Endodermal cell (in vitro differentiated cells): ENCODE results near the gene GRK4. TPM values are rescaled to one million over a fixed set of nuclear protein-coding genes. Genes with fewer than 3 reads are reported as not detected.

Experiments
- DNase-seq: peaks from one replicate; pipeline ENCODE4 v3.0.0-alpha.2; 2017
- H3K27ac ChIP-seq: 2 replicates; pipeline ENCODE4 v1.5.1; 2013; ENCODE audit warnings: mild to moderate bottlenecking, low read depth, low read length, moderate library complexity
- H3K27me3 ChIP-seq: 2 replicates; pipeline ENCODE4 v1.6.1; 2013; ENCODE audit warnings: mild to moderate bottlenecking, low read length, moderate library complexity; ENCODE audit not compliant: insufficient read depth, control insufficient read depth, poor library complexity, severe bottlenecking
- H3K36me3 ChIP-seq: 2 replicates; pipeline ENCODE4 v1.7.0; 2013; ENCODE audit warnings: mild to moderate bottlenecking, low read length, moderate library complexity; ENCODE audit not compliant: control insufficient read depth, insufficient read depth
- H3K4me1 ChIP-seq: one replicate; pipeline ENCODE4 v1.7.0; 2013; ENCODE audit warnings: low read length; ENCODE audit not compliant: control insufficient read depth, insufficient read depth
- H3K4me3 ChIP-seq: 2 replicates; pipeline ENCODE4 v1.5.1; 2013; ENCODE audit warnings: mild to moderate bottlenecking, low read length, moderate library complexity
- H3K9ac ChIP-seq: 2 replicates; pipeline ENCODE4 v1.6.1; 2013; ENCODE audit warnings: mild to moderate bottlenecking, low read length, moderate library complexity; ENCODE audit not compliant: poor library complexity, severe bottlenecking; ENCODE audit errors: extremely low read depth
- H3K9me3 ChIP-seq: 2 replicates; pipeline ENCODE4 v1.6.1; 2013; ENCODE audit warnings: mild to moderate bottlenecking, low read length, moderate library complexity; ENCODE audit not compliant: control insufficient read depth
- H3K27ac Mint-ChIP-seq: 2 replicates; pipeline ENCODE4 v1.8.0; 2020; ENCODE audit warnings: mixed read lengths
- H3K27me3 Mint-ChIP-seq: 2 replicates; pipeline ENCODE4 v1.8.0; 2021; ENCODE audit warnings: mild to moderate bottlenecking, mixed read lengths; ENCODE audit not compliant: insufficient read depth
- H3K36me3 Mint-ChIP-seq: 2 replicates; pipeline ENCODE4 v1.8.0; 2020; ENCODE audit warnings: low read depth, mixed read lengths
- H3K4me1 Mint-ChIP-seq: 2 replicates; pipeline ENCODE4 v1.8.0; 2020; ENCODE audit warnings: mixed read lengths
- H3K4me3 Mint-ChIP-seq: 2 replicates; pipeline ENCODE4 v1.8.0; 2020; ENCODE audit warnings: mild to moderate bottlenecking, moderate library complexity, mixed read lengths
- H3K9me3 Mint-ChIP-seq: 2 replicates; pipeline ENCODE4 v1.8.0; 2020; ENCODE audit warnings: mild to moderate bottlenecking, mixed read lengths
- WGBS, 2 experiments: methylation state at CpG; one replicate each; pipeline versions ENCODE4 v1.1.5 to v1.1.7; 2013; ENCODE audit warnings: missing lambda C conversion rate in 2 of 2, mixed read lengths in 1 of 2; ENCODE audit not compliant: insufficient coverage in 1 of 2, insufficient read length in 1 of 2; 5-methylcytosine and 5-hydroxymethylcytosine counted together
- total RNA-seq, 2 donors: library from RNA; stranded (reverse); fragmentation: NEBNext Ultra II Directional in 1 of 2; extraction: Animal tissue kit (Norgen Biotek cat#: 25700) in 1 of 2; gene quantifications; 2 replicates in 1 of 2; 3 replicates in 1 of 2; pipeline ENCODE4 v1.2.1, GENCODE V29; 2021
- TF ChIP-seq, protein P1 (sequence below): fragments of 200-600 bp; sonication (generic); conservative IDR thresholded peaks from 2 replicates; pipeline ENCODE4 v1.5.0; 2021; ENCODE audit warnings: antibody characterized with exemption, mild to moderate bottlenecking

GRK4 gene
- total RNA-seq, 2 donors from 2014 or later = 2.8 to 4.2 TPM

- H3K4me1 ChIP-seq = no peaks in the 10 kb centered on the region
- no peak for DNase-seq
- no peak overlapping the region for H3K9ac ChIP-seq
- Mint-ChIP-seq H3K4me1 (no peaks in the 10 kb centered on the region), H3K36me3 (no peaks in the 10 kb centered on the region), H3K4me3 (no peak overlapping the region), H3K27ac (no peak overlapping the region), H3K9me3 (no peaks in the 10 kb centered on the region), H3K27me3 (peaks cover 11% of the 10 kb centered on the region)
- no peak overlapping the region for H3K4me3 ChIP-seq
- H3K27ac ChIP-seq = no peak overlapping the region
- no peaks in the 10 kb centered on the region for H3K27me3 ChIP-seq
- no peaks in the 10 kb centered on the region for H3K36me3 ChIP-seq
- TF ChIP-seq, protein P1, sequence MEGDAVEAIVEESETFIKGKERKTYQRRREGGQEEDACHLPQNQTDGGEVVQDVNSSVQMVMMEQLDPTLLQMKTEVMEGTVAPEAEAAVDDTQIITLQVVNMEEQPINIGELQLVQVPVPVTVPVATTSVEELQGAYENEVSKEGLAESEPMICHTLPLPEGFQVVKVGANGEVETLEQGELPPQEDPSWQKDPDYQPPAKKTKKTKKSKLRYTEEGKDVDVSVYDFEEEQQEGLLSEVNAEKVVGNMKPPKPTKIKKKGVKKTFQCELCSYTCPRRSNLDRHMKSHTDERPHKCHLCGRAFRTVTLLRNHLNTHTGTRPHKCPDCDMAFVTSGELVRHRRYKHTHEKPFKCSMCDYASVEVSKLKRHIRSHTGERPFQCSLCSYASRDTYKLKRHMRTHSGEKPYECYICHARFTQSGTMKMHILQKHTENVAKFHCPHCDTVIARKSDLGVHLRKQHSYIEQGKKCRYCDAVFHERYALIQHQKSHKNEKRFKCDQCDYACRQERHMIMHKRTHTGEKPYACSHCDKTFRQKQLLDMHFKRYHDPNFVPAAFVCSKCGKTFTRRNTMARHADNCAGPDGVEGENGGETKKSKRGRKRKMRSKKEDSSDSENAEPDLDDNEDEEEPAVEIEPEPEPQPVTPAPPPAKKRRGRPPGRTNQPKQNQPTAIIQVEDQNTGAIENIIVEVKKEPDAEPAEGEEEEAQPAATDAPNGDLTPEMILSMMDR = no peak
- 71 to 80% methylated on average over 4 to 6 of the region's 6 CpGs for WGBS, 2 experiments
- H3K9me3 ChIP-seq = no peaks in the 10 kb centered on the region
These were observed 104.2 kb downstream of the GRK4 start for GRCh38 chr4:3067473-3068001.

DNA sequence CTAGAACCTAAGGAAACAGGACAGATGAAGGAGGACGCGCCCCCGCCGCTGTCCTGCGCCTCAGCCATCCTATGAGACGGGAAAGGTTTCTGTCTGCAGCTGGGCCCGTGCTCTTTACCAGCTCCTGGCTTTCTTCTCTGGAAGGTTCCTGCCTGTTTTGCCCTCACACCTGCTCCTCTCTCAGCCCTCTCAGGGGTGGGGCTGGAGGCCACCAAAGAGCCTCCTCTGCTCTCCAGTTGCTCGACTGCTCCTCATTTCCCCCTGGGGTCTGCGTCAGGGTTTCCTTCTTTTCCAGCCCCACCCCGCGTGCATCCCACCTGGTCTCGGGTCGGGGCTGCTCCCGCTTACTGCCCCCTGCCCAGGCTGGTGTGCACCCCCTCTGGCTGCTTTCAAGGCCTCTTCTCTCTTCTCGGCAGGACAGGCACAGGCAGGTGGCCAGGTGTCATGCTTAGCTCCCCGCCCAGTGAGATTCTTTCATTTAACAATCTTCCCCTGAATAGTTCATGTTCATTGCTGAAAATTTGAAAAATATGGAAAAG lies 106.4 kb downstream of the GRK4 start:
- H3K9me3 ChIP-seq = no peaks in the 10 kb centered on the region
- no peak overlapping the region for H3K9ac ChIP-seq
- Mint-ChIP-seq H3K4me1 (no peaks in the 10 kb centered on the region), H3K27me3 (peaks cover 7% of the 10 kb centered on the region), H3K27ac (no peak overlapping the region), H3K9me3 (no peaks in the 10 kb centered on the region), H3K36me3 (no peaks in the 10 kb centered on the region), H3K4me3 (no peak overlapping the region)
- no peaks in the 10 kb centered on the region for H3K4me1 ChIP-seq
- TF ChIP-seq, protein P1 = no peak
- H3K27me3 ChIP-seq = no peaks in the 10 kb centered on the region
- H3K27ac ChIP-seq = no peak overlapping the region
- H3K4me3 ChIP-seq = no peak overlapping the region
- no peaks in the 10 kb centered on the region for H3K36me3 ChIP-seq
- no peak for DNase-seq
- 88 to 95% methylated on average over 14 to 16 of the region's 16 CpGs for WGBS, 2 experiments

DNA sequence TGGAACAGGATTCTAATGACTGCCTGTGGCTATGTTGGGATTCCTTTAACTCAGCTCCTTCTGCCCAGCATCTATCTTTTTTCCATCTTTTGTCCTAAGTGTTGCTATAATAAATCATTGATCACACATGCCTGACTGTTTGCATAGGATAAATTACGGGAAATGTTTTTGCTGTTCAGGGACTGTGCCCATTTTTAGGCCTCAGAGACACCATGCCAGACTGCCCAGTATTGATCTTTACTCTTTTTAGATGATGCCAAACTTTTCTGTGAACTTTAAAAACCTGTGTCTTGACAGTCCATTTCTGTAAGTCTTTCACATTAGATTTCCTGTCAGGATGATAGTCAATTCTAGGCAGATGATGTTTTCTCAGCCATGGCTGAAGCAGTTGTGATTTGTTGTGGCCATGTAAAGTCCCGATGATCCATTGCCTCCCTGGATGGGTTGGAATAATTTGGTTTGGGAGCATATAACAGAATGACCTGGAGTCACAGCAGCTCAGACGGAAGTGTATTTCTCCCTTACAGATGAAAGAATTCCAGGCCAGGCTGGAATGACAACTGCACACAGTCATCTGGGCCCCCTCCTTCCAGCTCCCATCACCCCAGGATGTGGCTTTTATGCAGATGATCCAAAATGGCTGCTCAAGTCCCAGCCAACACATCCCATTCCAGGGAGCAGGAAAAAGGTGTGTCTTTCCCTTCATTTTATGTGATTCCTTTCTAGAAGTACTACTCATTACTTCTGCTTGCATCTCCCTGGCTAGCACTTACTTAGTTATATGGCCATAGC lies 107.5 kb downstream of the GRK4 start:
- H3K4me1 Mint-ChIP-seq = peaks cover 3% of the 10 kb centered on the region
- H3K9me3 Mint-ChIP-seq = no peaks in the 10 kb centered on the region
- TF ChIP-seq, protein P1 = no peak
- Histone ChIP-seq H3K4me1 (no peaks in the 10 kb centered on the region), H3K4me3 (no peak overlapping the region), H3K36me3 (no peaks in the 10 kb centered on the region), H3K27ac (no peak overlapping the region), H3K9ac (no peak overlapping the region), H3K27me3 (no peaks in the 10 kb centered on the region), H3K9me3 (no peaks in the 10 kb centered on the region)
- H3K27ac Mint-ChIP-seq = no peak overlapping the region
- H3K27me3 Mint-ChIP-seq = peaks cover 7% of the 10 kb centered on the region
- no peak overlapping the region for H3K4me3 Mint-ChIP-seq
- no peaks in the 10 kb centered on the region for H3K36me3 Mint-ChIP-seq
- no peak for DNase-seq
- 86 to 89% methylated on average over 1 to 3 of the region's 3 CpGs for WGBS, 2 experiments
